CD8-positive, alpha-beta memory T cell (primary cell): ENCODE measurements around the gene GPR137. TPM values are rescaled to one million over a fixed set of nuclear protein-coding genes. Genes with fewer than 3 reads are reported as not detected.
A peak's percentile ranks its signal among the peaks of the same experiment; 100 is the strongest.
"Not testable (repeated sequence)": the region's sequence is repeated elsewhere in the genome, so short reads cannot be mapped to it uniquely, and the experiment has no call there.

Experiments
- CTCF ChIA-PET: fragments of 350-600 bp; sonication (Branson Sonifier 250); formaldehyde crosslinking; loops from one replicate; lab custom pipeline; 2021; ENCODE audit warnings: antibody characterized with exemption; lab: Charles Lee
- POLR2A ChIA-PET: fragments of 350-600 bp; sonication (Branson Sonifier 250); formaldehyde crosslinking; loops from one replicate; lab custom pipeline; 2021; ENCODE audit warnings: antibody characterized with exemption; lab: Charles Lee
- DNase-seq, 5 donors: peaks; one replicate each; pipeline versions ENCODE4 v3.0.0 to v3.0.0-alpha.2; 2020 to 2022; ENCODE audit warnings: mixed read lengths in 1 of 5
- H3K27ac ChIP-seq: one replicate; pipeline ENCODE4 v1.7.0; 2013; ENCODE audit warnings: low read depth, mild to moderate bottlenecking, low read length, moderate library complexity
- H3K27me3 ChIP-seq: 2 replicates; pipeline ENCODE4 v1.7.0; 2013; ENCODE audit warnings: low read length, mild to moderate bottlenecking; ENCODE audit not compliant: insufficient read depth, poor library complexity, severe bottlenecking
- H3K36me3 ChIP-seq: 2 replicates; pipeline ENCODE4 v1.7.0; 2013; ENCODE audit warnings: mild to moderate bottlenecking, low read length, moderate library complexity; ENCODE audit not compliant: insufficient read depth
- H3K4me1 ChIP-seq: 2 replicates; pipeline ENCODE4 v1.7.0; 2013; ENCODE audit warnings: mild to moderate bottlenecking, low read length, moderate library complexity; ENCODE audit not compliant: insufficient read depth
- H3K4me3 ChIP-seq: 2 replicates; pipeline ENCODE4 v1.7.0; 2013; ENCODE audit warnings: mild to moderate bottlenecking, low read length
- H3K9me3 ChIP-seq: 2 replicates; pipeline ENCODE4 v1.7.0; 2013; ENCODE audit warnings: mild to moderate bottlenecking, low read length
- H3K27ac Mint-ChIP-seq, 8 donors: one replicate each; pipeline ENCODE4 v1.8.0; 2020 to 2021; ENCODE audit warnings: mixed read lengths in 8 of 8, mild to moderate bottlenecking in 6 of 8, inconsistent platforms in 3 of 8, moderate library complexity in 3 of 8
- H3K27me3 Mint-ChIP-seq, 2 donors: one replicate each; pipeline ENCODE4 v1.8.0; 2020 to 2021; ENCODE audit warnings: mixed read lengths in 2 of 2, mild to moderate bottlenecking in 1 of 2, moderate library complexity in 1 of 2
- H3K36me3 Mint-ChIP-seq, 3 donors: one replicate each; pipeline ENCODE4 v1.8.0; 2020 to 2021; ENCODE audit warnings: mixed read lengths in 3 of 3, inconsistent platforms in 1 of 3, mild to moderate bottlenecking in 1 of 3
- H3K4me1 Mint-ChIP-seq, 3 donors: one replicate each; pipeline ENCODE4 v1.8.0; 2020 to 2021; ENCODE audit warnings: mixed read lengths in 3 of 3, inconsistent platforms in 1 of 3, mild to moderate bottlenecking in 1 of 3
- H3K4me3 Mint-ChIP-seq, 7 donors: one replicate each; pipeline ENCODE4 v1.8.0; 2020 to 2021; ENCODE audit warnings: mixed read lengths in 7 of 7, mild to moderate bottlenecking in 6 of 7, moderate library complexity in 4 of 7, inconsistent platforms in 2 of 7
- H3K9me3 Mint-ChIP-seq, 5 donors: one replicate each; pipeline ENCODE4 v1.8.0; 2020 to 2022; ENCODE audit warnings: mixed read lengths in 5 of 5, mild to moderate bottlenecking in 3 of 5, moderate library complexity in 2 of 5, inconsistent platforms in 1 of 5
- polyA plus RNA-seq: library from polyadenylated mRNA; unstranded; fragments of 300-500 nt; fragmentation: Illumina TruSeq; gene quantifications from one replicate; pipeline ENCODE4 v1.2.3, GENCODE V29; 2021
- total RNA-seq, 2 experiments: library from RNA; stranded (reverse); gene quantifications; one replicate each; pipeline ENCODE4 v1.2.3, GENCODE V29; 2021

The GPR137 gene
- total and polyA plus RNA-seq, 3 experiments from 2014 or later = 9.1 to 65.0 (median 64.2) TPM

DNA sequence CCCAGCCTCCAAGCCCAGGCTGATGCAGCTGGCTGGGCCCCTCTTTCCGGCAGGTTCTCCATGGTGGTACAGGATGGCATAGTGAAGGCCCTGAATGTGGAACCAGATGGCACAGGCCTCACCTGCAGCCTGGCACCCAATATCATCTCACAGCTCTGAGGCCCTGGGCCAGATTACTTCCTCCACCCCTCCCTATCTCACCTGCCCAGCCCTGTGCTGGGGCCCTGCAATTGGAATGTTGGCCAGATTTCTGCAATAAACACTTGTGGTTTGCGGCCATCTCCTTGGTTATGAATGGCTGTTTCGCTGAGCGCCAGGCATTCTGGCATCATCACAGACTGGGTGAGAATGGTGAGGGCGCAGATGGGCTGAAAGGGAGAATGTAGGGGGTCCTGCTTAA lies 35.9 kb downstream of the GPR137 start:
- POLR2A ChIA-PET = no interaction called here

DNA sequence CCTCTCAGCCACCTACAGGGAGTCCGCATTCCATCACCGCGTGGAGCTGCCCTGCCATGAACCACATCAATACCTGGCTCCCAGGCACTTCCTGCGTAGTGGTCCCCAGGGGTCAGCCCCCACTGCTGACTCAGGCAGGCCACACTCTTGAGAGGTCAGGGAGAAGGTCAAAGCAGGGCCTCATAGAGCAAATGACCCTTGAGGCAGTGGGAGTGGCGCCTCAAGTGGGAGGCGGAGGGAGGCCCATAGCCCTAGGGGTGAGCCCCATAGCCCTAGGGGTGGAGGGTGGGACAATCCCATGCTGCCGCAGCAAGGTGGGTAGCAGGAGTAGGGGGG lies 37.2 kb downstream of the GPR137 start:
- Mint-ChIP-seq H3K9me3 (no peaks in the 10 kb centered on the region), H3K4me3 (no peak overlapping the region), H3K36me3 (peaks cover 4 to 31% (median 4%) of the 10 kb centered on the region in 3 donors), H3K27me3 (peaks cover 0 to under 1% of the 10 kb centered on the region in 2 donors), H3K4me1 (peaks cover 10 to 26% (median 13%) of the 10 kb centered on the region in 3 donors), H3K27ac (peak overlapping the region in 1 of 8 donors; percentile 88)
- ChIA-PET CTCF (interaction anchor here (2.5 kb wide), 1 partner anchor 9 kb away, joined by 10 read pairs; no protein-coding TSS in a partner anchor), POLR2A (interaction anchor here (0.5 kb wide), 1 partner anchor 135 kb away, joined by 3 read pairs; no protein-coding TSS in a partner anchor)
- H3K27me3 ChIP-seq = no peaks in the 10 kb centered on the region
- no peaks in the 10 kb centered on the region for H3K36me3 ChIP-seq
- no peaks in the 10 kb centered on the region for H3K9me3 ChIP-seq
- H3K27ac ChIP-seq = no peak overlapping the region
- H3K4me1 ChIP-seq = peaks cover 6% of the 10 kb centered on the region
- no peak overlapping the region for H3K4me3 ChIP-seq
- no peak for DNase-seq

More for the DNA sequence above, 35.9 kb downstream of the GPR137 start:
- peaks cover 0 to 7% of the 10 kb centered on the region in 2 donors for H3K27me3 Mint-ChIP-seq
- CTCF ChIA-PET = interaction anchor here (2.5 kb wide), 1 partner anchor 10 kb away, joined by 10 read pairs; no protein-coding TSS in a partner anchor
- Histone ChIP-seq H3K4me3 (no peak overlapping the region), H3K9me3 (no peaks in the 10 kb centered on the region), H3K27ac (no peak overlapping the region), H3K4me1 (peaks cover 10% of the 10 kb centered on the region), H3K36me3 (no peaks in the 10 kb centered on the region), H3K27me3 (no peaks in the 10 kb centered on the region)
- no peak for DNase-seq
- no peaks in the 10 kb centered on the region for H3K9me3 Mint-ChIP-seq
- H3K4me1 Mint-ChIP-seq = peaks cover 24 to 37% (median 24%) of the 10 kb centered on the region in 3 donors
- H3K4me3 Mint-ChIP-seq = peak overlapping the region in 1 of 7 donors; percentile 78
- H3K27ac Mint-ChIP-seq = peak overlapping the region in 2 of 8 donors; percentile 40 to 50
- H3K36me3 Mint-ChIP-seq = peaks cover 4 to 44% (median 4%) of the 10 kb centered on the region in 3 donors

DNA sequence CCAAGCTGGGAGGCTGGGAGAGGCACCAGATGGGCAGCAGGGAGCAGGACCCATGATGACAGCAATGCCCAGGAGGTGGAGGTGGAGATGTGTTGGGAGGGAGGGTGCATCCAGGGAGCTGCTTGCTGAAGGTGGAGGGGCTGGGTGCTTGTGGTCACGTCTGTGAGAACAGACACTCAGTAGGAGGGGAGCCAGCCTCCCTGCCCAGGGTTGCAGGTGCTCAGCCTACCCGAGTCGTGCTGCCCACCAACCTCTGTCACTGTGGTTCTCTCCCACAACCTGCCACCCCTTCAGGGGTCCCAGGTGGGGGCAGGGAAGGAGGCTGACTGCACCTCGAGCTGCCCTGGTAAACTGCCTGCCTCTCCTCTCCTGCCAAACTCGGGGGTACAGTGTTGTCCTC lies 37.7 kb downstream of the GPR137 start:
- Histone ChIP-seq H3K27me3 (no peaks in the 10 kb centered on the region), H3K9me3 (no peaks in the 10 kb centered on the region), H3K4me1 (peaks cover 6% of the 10 kb centered on the region), H3K27ac (no peak overlapping the region), H3K36me3 (no peaks in the 10 kb centered on the region), H3K4me3 (no peak overlapping the region)
- Mint-ChIP-seq H3K36me3 (peaks cover 4 to 26% (median 4%) of the 10 kb centered on the region in 3 donors), H3K9me3 (no peaks in the 10 kb centered on the region), H3K4me1 (peaks cover 7 to 21% (median 8%) of the 10 kb centered on the region in 3 donors), H3K4me3 (peak overlapping the region in 1 of 7 donors; percentile 64), H3K27ac (peak overlapping the region in 2 of 8 donors; percentile 73 to 81), H3K27me3 (no peaks in the 10 kb centered on the region)
- POLR2A ChIA-PET = interaction anchor here (0.5 kb wide), 1 partner anchor 135 kb away, joined by 3 read pairs; no protein-coding TSS in a partner anchor
- CTCF ChIA-PET = interaction anchor here (2.5 kb wide), 1 partner anchor 8 kb away, joined by 10 read pairs; no protein-coding TSS in a partner anchor
- DNase-seq = no peak

DNA sequence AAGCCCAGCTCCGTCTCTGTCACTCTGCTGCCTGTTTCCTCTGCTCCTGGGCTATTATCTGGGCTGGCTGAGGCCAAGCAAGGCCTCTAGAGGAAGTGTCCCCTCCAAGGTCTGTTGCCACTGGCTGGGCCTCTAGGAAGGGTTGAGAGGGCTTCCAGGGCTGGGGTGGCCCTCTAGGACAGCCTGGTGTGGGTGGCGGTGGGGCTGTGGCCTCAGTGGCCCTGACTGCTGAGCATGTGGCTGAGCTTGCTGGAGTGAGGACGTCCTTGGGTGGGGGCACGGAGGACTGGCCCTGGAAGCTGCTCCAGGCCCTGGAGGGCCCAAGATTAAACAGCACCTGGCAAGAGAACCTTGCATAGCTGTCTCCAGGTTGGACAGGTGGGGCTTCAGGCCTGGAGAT lies 38.3 kb downstream of the GPR137 start:
- not testable (repeated sequence) for H3K27ac ChIP-seq, DNase-seq, H3K36me3 ChIP-seq, H3K9me3 Mint-ChIP-seq, H3K4me1 ChIP-seq, H3K9me3 ChIP-seq, H3K27me3 Mint-ChIP-seq, H3K4me3 ChIP-seq, H3K27me3 ChIP-seq
- POLR2A ChIA-PET = interaction anchor here (0.6 kb wide), 1 partner anchor 17 kb away, joined by 4 read pairs; no protein-coding TSS in a partner anchor
- peaks cover 4 to 17% (median 5%) of the 10 kb centered on the region in 3 donors for H3K4me1 Mint-ChIP-seq
- CTCF ChIA-PET = interaction anchor here (2.5 kb wide), 1 partner anchor 8 kb away, joined by 10 read pairs; no protein-coding TSS in a partner anchor
- peak overlapping the region in 1 of 7 donors; percentile 64 for H3K4me3 Mint-ChIP-seq
- H3K27ac Mint-ChIP-seq = peak overlapping the region in 2 of 8 donors; percentile 38 to 73
- peaks cover 4 to 26% (median 4%) of the 10 kb centered on the region in 3 donors for H3K36me3 Mint-ChIP-seq

DNA sequence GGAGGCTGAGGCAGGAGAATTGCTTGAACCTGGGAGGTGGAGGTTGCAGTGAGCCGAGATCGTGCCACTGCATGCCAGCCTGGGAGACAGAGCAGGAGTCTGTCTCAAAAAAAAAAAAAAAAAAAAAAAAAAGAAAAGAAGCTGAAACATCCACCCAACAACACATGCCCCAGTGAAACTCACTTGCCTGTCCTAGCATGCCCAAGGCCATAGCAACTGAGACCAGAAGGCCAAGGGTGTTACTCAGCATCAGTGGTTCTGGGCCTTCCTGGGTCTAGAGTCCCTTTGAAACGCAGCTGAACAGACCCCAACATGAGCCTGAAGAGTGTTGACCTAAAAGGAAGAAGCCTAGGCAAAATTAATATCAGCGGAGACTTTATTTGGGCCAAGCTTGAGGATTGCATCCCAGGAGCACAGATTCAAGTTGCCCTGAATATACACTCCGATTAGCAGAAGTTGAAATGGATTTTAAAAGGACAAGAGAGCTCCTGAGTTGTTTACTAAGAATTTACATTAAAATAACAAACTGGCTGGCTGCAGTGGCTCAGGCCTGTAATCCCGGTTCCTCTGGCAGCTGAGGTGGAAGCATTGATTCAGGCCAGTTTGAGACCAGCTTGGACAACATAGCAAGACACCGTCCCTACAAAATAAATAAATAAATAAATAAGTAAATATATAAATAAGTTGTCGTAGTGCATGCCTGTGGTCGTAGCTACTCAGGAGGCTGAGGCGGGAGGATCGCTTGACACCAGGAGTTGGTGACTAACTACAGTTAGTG lies 39.2 kb downstream of the GPR137 start:
- CTCF ChIA-PET = no interaction called here
- H3K36me3 ChIP-seq = no peaks in the 10 kb centered on the region
- POLR2A ChIA-PET = interaction anchor here (0.6 kb wide), 1 partner anchor 17 kb away, joined by 4 read pairs; no protein-coding TSS in a partner anchor
- Mint-ChIP-seq H3K4me1 (peaks cover 0 to 9% (median 0%) of the 10 kb centered on the region in 3 donors), H3K9me3 (no peaks in the 10 kb centered on the region), H3K27me3 (no peaks in the 10 kb centered on the region), H3K27ac (no peak overlapping the region), H3K4me3 (no peak overlapping the region), H3K36me3 (peaks cover 4 to 23% (median 4%) of the 10 kb centered on the region in 3 donors)
- no peaks in the 10 kb centered on the region for H3K9me3 ChIP-seq
- no peaks in the 10 kb centered on the region for H3K27me3 ChIP-seq
- H3K4me3 ChIP-seq = no peak overlapping the region
- no peaks in the 10 kb centered on the region for H3K4me1 ChIP-seq
- DNase-seq = no peak
- no peak overlapping the region for H3K27ac ChIP-seq

GRCh38 chr11:64327375-64327774 lies 41.7 kb downstream of the GPR137 start:
- Histone ChIP-seq H3K36me3 (no peaks in the 10 kb centered on the region), H3K27me3 (no peaks in the 10 kb centered on the region), H3K4me3 (no peak overlapping the region), H3K9me3 (no peaks in the 10 kb centered on the region), H3K4me1 (peaks cover 12% of the 10 kb centered on the region), H3K27ac (no peak overlapping the region)
- H3K9me3 Mint-ChIP-seq = no peaks in the 10 kb centered on the region
- peak overlapping the region in 2 of 8 donors; percentile 31 to 36 for H3K27ac Mint-ChIP-seq
- H3K36me3 Mint-ChIP-seq = peaks cover 0 to 3% (median 0%) of the 10 kb centered on the region in 3 donors
- DNase-seq = no peak
- no peaks in the 10 kb centered on the region for H3K27me3 Mint-ChIP-seq
- ChIA-PET POLR2A (interaction anchor here (1.0 kb wide), 1 partner anchor 10 kb away, joined by 3 read pairs; the partner anchor contains the start of genes PRDX5 and TRMT112), CTCF (interaction anchor here (1.0 to 1.1 kb wide), 2 partner anchors 9 to 12 kb away, joined by 3 to 5 read pairs; partner anchors contain the start of genes CCDC88B and PRDX5)
- peaks cover 7 to 10% (median 9%) of the 10 kb centered on the region in 3 donors for H3K4me1 Mint-ChIP-seq
- no peak overlapping the region for H3K4me3 Mint-ChIP-seq

GRCh38 chr11:64327993-64328392 lies 42.3 kb downstream of the GPR137 start:
- H3K4me3 ChIP-seq = no peak overlapping the region
- CTCF ChIA-PET = interaction anchor here (1.1 kb wide), 1 partner anchor 10 kb away, joined by 5 read pairs; the partner anchor contains the start of gene PRDX5
- no peaks in the 10 kb centered on the region for H3K27me3 ChIP-seq
- no peaks in the 10 kb centered on the region for H3K9me3 Mint-ChIP-seq
- POLR2A ChIA-PET = no interaction called here
- peaks cover 7 to 10% (median 9%) of the 10 kb centered on the region in 3 donors for H3K4me1 Mint-ChIP-seq
- H3K4me3 Mint-ChIP-seq = no peak overlapping the region
- H3K27ac ChIP-seq = no peak overlapping the region
- no peaks in the 10 kb centered on the region for H3K9me3 ChIP-seq
- peaks cover 12% of the 10 kb centered on the region for H3K4me1 ChIP-seq
- no peak for DNase-seq
- H3K36me3 ChIP-seq = no peaks in the 10 kb centered on the region
- H3K27me3 Mint-ChIP-seq = no peaks in the 10 kb centered on the region
- peaks cover 0 to 3% (median 0%) of the 10 kb centered on the region in 3 donors for H3K36me3 Mint-ChIP-seq
- no peak overlapping the region for H3K27ac Mint-ChIP-seq
